SJSA1 (cell line): Measurements from ENCODE around the gene ASB18. TPM values are rescaled to one million over a fixed set of nuclear protein-coding genes. Genes with fewer than 3 reads are reported as not detected.
"Not testable (repeated sequence)": the region's sequence is repeated elsewhere in the genome, so short reads cannot be mapped to it uniquely, and the experiment has no call there.

Experiments
- DNase-seq, 2 experiments: peaks; one replicate each; pipeline ENCODE4 v3.0.0-alpha.2; 2015 to 2020; ENCODE audit warnings: low spot score in 2 of 2, low read depth in 1 of 2
- H3K27ac ChIP-seq: fragments of 250-450 bp; sonication (Bioruptor Pico); 2 replicates; pipeline ENCODE4 v1.5.1; 2020; ENCODE audit warnings: mild to moderate bottlenecking, moderate library complexity
- H3K27me3 ChIP-seq: fragments of 250-450 bp; sonication (Bioruptor Pico); replicated peaks from 2 replicates; pipeline ENCODE4 v1.5.1; 2020; ENCODE audit warnings: mild to moderate bottlenecking, moderate library complexity
- H3K36me3 ChIP-seq: fragments of 250-450 bp; sonication (Bioruptor Pico); 2 replicates; pipeline ENCODE4 v1.5.1; 2020; ENCODE audit warnings: mild to moderate bottlenecking
- H3K4me1 ChIP-seq: fragments of 250-450 bp; sonication (Bioruptor Pico); replicated peaks from 2 replicates; pipeline ENCODE4 v1.6.1; 2021; ENCODE audit warnings: mild to moderate bottlenecking
- H3K4me3 ChIP-seq: fragments of 250-450 bp; sonication (Bioruptor Pico); 2 replicates; pipeline ENCODE4 v1.5.1; 2020; ENCODE audit warnings: mild to moderate bottlenecking
- H3K9me3 ChIP-seq: fragments of 250-450 bp; sonication (Bioruptor Pico); replicated peaks from 2 replicates; pipeline ENCODE4 v1.5.1; 2020; ENCODE audit warnings: mild to moderate bottlenecking
- total RNA-seq: library from RNA; depleted of rRNA; stranded (reverse); fragments of >200 nt; shearing (Covaris generic); gene quantifications from 2 replicates; pipeline ENCODE4 v1.2.3, GENCODE V29; 2014

Gene ASB18
- total RNA-seq, 1 experiment from 2014 or later = 1.1 TPM

GRCh38 chr2:236293241-236293810 lies 29.1 kb upstream of the ASB18 start:
- no peaks in the 10 kb centered on the region for H3K36me3 ChIP-seq
- H3K4me3 ChIP-seq = no peak overlapping the region
- H3K4me1 ChIP-seq = 0 out of 2 replicates have a peak, but pooled peaks cover 9% of the 10 kb centered on the region
- DNase-seq = peak in 1 of 2 experiments; percentile 28
- H3K9me3 ChIP-seq = no peaks in the 10 kb centered on the region
- no peaks in the 10 kb centered on the region for H3K27me3 ChIP-seq
- H3K27ac ChIP-seq = no peak overlapping the region

- Histone ChIP-seq H3K27me3 (no peaks in the 10 kb centered on the region), H3K27ac (no peak overlapping the region), H3K4me3 (no peak overlapping the region), H3K9me3 (no peaks in the 10 kb centered on the region), H3K36me3 (no peaks in the 10 kb centered on the region), H3K4me1 (peaks cover 19% of the 10 kb centered on the region)
- DNase-seq = no peak
Measured at GRCh38 chr2:236291911-236292310, 27.7 kb upstream of the ASB18 start.

- H3K27me3 ChIP-seq = no peaks in the 10 kb centered on the region
- H3K9me3 ChIP-seq = no peaks in the 10 kb centered on the region
- no peak overlapping the region for H3K4me3 ChIP-seq
- H3K4me1 ChIP-seq = peaks cover 24% of the 10 kb centered on the region
- H3K27ac ChIP-seq = no peak overlapping the region
- H3K36me3 ChIP-seq = no peaks in the 10 kb centered on the region
- DNase-seq = no peak
Measured at GRCh38 chr2:236291476-236291875, 27.3 kb upstream of the ASB18 start.

- no peaks in the 10 kb centered on the region for H3K36me3 ChIP-seq
- no peaks in the 10 kb centered on the region for H3K27me3 ChIP-seq
- no peak overlapping the region for H3K27ac ChIP-seq
- peaks cover 27% of the 10 kb centered on the region for H3K4me1 ChIP-seq
- no peak overlapping the region for H3K4me3 ChIP-seq
- no peak for DNase-seq
- H3K9me3 ChIP-seq = no peaks in the 10 kb centered on the region; the same call in 1 of the 2 replicates
Measured at GRCh38 chr2:236290742-236291425, 26.7 kb upstream of the ASB18 start.

- H3K27ac ChIP-seq = no peak overlapping the region
- H3K27me3 ChIP-seq = no peaks in the 10 kb centered on the region
- no peak overlapping the region for H3K4me3 ChIP-seq
- peaks cover 27% of the 10 kb centered on the region for H3K4me1 ChIP-seq
- H3K36me3 ChIP-seq = 0 out of 2 replicates have a peak, but pooled peaks cover 4% of the 10 kb centered on the region
- peak in 1 of 2 experiments; percentile 39 for DNase-seq
- H3K9me3 ChIP-seq = no peaks in the 10 kb centered on the region; the same call in 1 of the 2 replicates
Measured at GRCh38 chr2:236289766-236290462, 25.7 kb upstream of the ASB18 start.

- not testable (repeated sequence) for H3K27me3 ChIP-seq, DNase-seq, H3K4me3 ChIP-seq, H3K27ac ChIP-seq, H3K36me3 ChIP-seq, H3K9me3 ChIP-seq
- H3K4me1 ChIP-seq = peaks cover 27% of the 10 kb centered on the region
Measured at GRCh38 chr2:236288373-236288772, 24.2 kb upstream of the ASB18 start.

GRCh38 chr2:236287656-236288055 lies 23.4 kb upstream of the ASB18 start:
- Histone ChIP-seq H3K9me3 (peaks cover 4% of the 10 kb centered on the region), H3K27ac (peak overlapping the region; percentile 69), H3K4me3 (no peak overlapping the region), H3K4me1 (peaks cover 32% of the 10 kb centered on the region), H3K36me3 (0 out of 2 replicates have a peak, but pooled peaks cover 4% of the 10 kb centered on the region), H3K27me3 (no peaks in the 10 kb centered on the region)
- DNase-seq = no peak

- Histone ChIP-seq H3K4me3 (no peak overlapping the region), H3K9me3 (peaks cover 4% of the 10 kb centered on the region), H3K27me3 (no peaks in the 10 kb centered on the region), H3K36me3 (0 out of 2 replicates have a peak, but pooled peaks cover 4% of the 10 kb centered on the region), H3K27ac (peak overlapping the region; percentile 69), H3K4me1 (peaks cover 37% of the 10 kb centered on the region)
- DNase-seq = peak; percentile 77 to 80
Measured at GRCh38 chr2:236286873-236287545, 22.8 kb upstream of the ASB18 start.

GRCh38 chr2:236284208-236284607 lies 20.0 kb upstream of the ASB18 start:
- DNase-seq = no peak
- H3K4me1 ChIP-seq = peaks cover 33% of the 10 kb centered on the region
- H3K27ac ChIP-seq = no peak overlapping the region
- 0 out of 2 replicates have a peak, but pooled peaks cover 4% of the 10 kb centered on the region for H3K36me3 ChIP-seq
- H3K9me3 ChIP-seq = peaks cover 12% of the 10 kb centered on the region
- no peaks in the 10 kb centered on the region for H3K27me3 ChIP-seq
- no peak overlapping the region for H3K4me3 ChIP-seq

GRCh38 chr2:236282406-236282805 lies 18.2 kb upstream of the ASB18 start:
- Histone ChIP-seq H3K4me3 (no peak overlapping the region), H3K27me3 (no peaks in the 10 kb centered on the region), H3K9me3 (peaks cover 12% of the 10 kb centered on the region), H3K4me1 (peaks cover 25% of the 10 kb centered on the region), H3K27ac (peak overlapping the region; percentile 55), H3K36me3 (peaks cover 4% of the 10 kb centered on the region; the same call in 1 of the 2 replicates)
- DNase-seq = peak in 1 of 2 experiments; percentile 67

- no peak overlapping the region; the same call in 1 of the 2 replicates for H3K27ac ChIP-seq
- peaks cover 15% of the 10 kb centered on the region for H3K4me1 ChIP-seq
- H3K36me3 ChIP-seq = peaks cover 4% of the 10 kb centered on the region; the same call in 1 of the 2 replicates
- H3K9me3 ChIP-seq = peaks cover 12% of the 10 kb centered on the region
- DNase-seq = no peak
- no peak overlapping the region for H3K4me3 ChIP-seq
- H3K27me3 ChIP-seq = no peaks in the 10 kb centered on the region
Measured at GRCh38 chr2:236281423-236281822, 17.2 kb upstream of the ASB18 start.

- peak in 1 of 2 experiments; percentile 30 for DNase-seq
Measured at GRCh38 chr2:236273126-236273525, 8.9 kb upstream of the ASB18 start.

GRCh38 chr2:236271851-236272250 lies 7.6 kb upstream of the ASB18 start:
- no peaks in the 10 kb centered on the region for H3K27me3 ChIP-seq
- peak in 1 of 2 experiments; percentile 24 for DNase-seq
- no peaks in the 10 kb centered on the region for H3K36me3 ChIP-seq

More at GRCh38 chr2:236273126-236273525, 8.9 kb upstream of the ASB18 start:
- H3K27me3 ChIP-seq = no peaks in the 10 kb centered on the region
- H3K36me3 ChIP-seq = no peaks in the 10 kb centered on the region; the same call in 1 of the 2 replicates
- peaks cover 17% of the 10 kb centered on the region; the same call in 1 of the 2 replicates for H3K9me3 ChIP-seq
- no peak overlapping the region for H3K27ac ChIP-seq
- no peak overlapping the region for H3K4me3 ChIP-seq
- H3K4me1 ChIP-seq = no peaks in the 10 kb centered on the region

More at GRCh38 chr2:236271851-236272250, 7.6 kb upstream of the ASB18 start:
- peaks cover 17% of the 10 kb centered on the region; the same call in 1 of the 2 replicates for H3K9me3 ChIP-seq
- no peak overlapping the region for H3K4me3 ChIP-seq
- no peak overlapping the region for H3K27ac ChIP-seq
- H3K4me1 ChIP-seq = no peaks in the 10 kb centered on the region
